CD4-positive, alpha-beta T cell treated with Interferon gamma for 1 hour (primary cell): ENCODE measurements around the gene CDH7.

Experiments used
- DNase-seq: peaks from one replicate; pipeline ENCODE4 v3.0.0-alpha.2; 2020

Gene CDH7

GRCh38 chr18:65919663-65920062 lies 168.9 kb downstream of the CDH7 start:
- DNase-seq: no peak

GRCh38 chr18:65922103-65922502 lies 171.3 kb downstream of the CDH7 start:
- no peak for DNase-seq

GRCh38 chr18:65924904-65925303 lies 174.1 kb downstream of the CDH7 start:
- no peak for DNase-seq

- DNase-seq: no peak
Observed at GRCh38 chr18:65934874-65935273, 184.1 kb downstream of the CDH7 start.

- DNase-seq: no peak
Observed at GRCh38 chr18:65936678-65937077, 185.9 kb downstream of the CDH7 start.

GRCh38 chr18:65937180-65937579 lies 186.4 kb downstream of the CDH7 start:
- no peak for DNase-seq

GRCh38 chr18:65938592-65939372 lies 188.0 kb downstream of the CDH7 start:
- no peak for DNase-seq
